ENCODE data around the gene CAMSAP3. TPM values are rescaled to one million over a fixed set of nuclear protein-coding genes. Genes with fewer than 3 reads are reported as not detected.
"Not testable (repeated sequence)": the region's sequence is repeated elsewhere in the genome, so short reads cannot be mapped to it uniquely, and the experiment has no call there.

Gene CAMSAP3
- polyA plus RNA-seq, 1 experiment = not detected

- CTCF ChIA-PET = no interaction called here
- POLR2A ChIA-PET = no interaction called here
- DNase-seq (ENCODE audit: low read depth, low spot score) = no peak
Observed at GRCh38 chr19:7575434-7576040, 20.1 kb upstream of the CAMSAP3 start.

GRCh38 chr19:7577422-7577821 is 18.2 kb upstream of the CAMSAP3 start:
- H3K9me3 ChIP-seq (ENCODE audit: control insufficient read depth, insufficient read depth, low read length); H3K27me3 ChIP-seq (ENCODE audit: control insufficient read depth, insufficient read depth, low read length); POLR2A ChIA-PET; H3K4me3 ChIP-seq (ENCODE audit: low read depth, low read length); DNase-seq (ENCODE audit: low read depth, low spot score); H3K27ac ChIP-seq (ENCODE audit: low read depth, low read length): not testable (repeated sequence)
- CTCF ChIA-PET = interaction anchor here (1.0 to 1.8 kb wide), 2 partner anchors 9 to 103 kb away, joined by 3 to 11 read pairs; partner anchors contain the start of gene TRAPPC5

More at GRCh38 chr19:7575434-7576040, 20.1 kb upstream of the CAMSAP3 start:
- H3K27ac ChIP-seq (ENCODE audit: low read depth, low read length) = no peak overlapping the region
- no peak for TF ChIP-seq CTCF (IDR thresholded peaks at IDR 0.05; ENCODE audit: low read depth, low read length)
- H3K4me3 ChIP-seq (ENCODE audit: low read depth, low read length) = no peak overlapping the region
- peaks cover 2% of the 10 kb centered on the region for H3K27me3 ChIP-seq (ENCODE audit: control insufficient read depth, insufficient read depth, low read length)
- no peaks in the 10 kb centered on the region for H3K9me3 ChIP-seq (ENCODE audit: control insufficient read depth, insufficient read depth, low read length)

GRCh38 chr19:7578127-7578526 is 17.5 kb upstream of the CAMSAP3 start:
- ChIA-PET POLR2A (no interaction called here), CTCF (no interaction called here)
- Histone ChIP-seq H3K27ac (ENCODE audit: low read depth, low read length) (no peak overlapping the region), H3K9me3 (ENCODE audit: control insufficient read depth, insufficient read depth, low read length) (no peaks in the 10 kb centered on the region), H3K27me3 (ENCODE audit: control insufficient read depth, insufficient read depth, low read length) (peaks cover 2% of the 10 kb centered on the region), H3K4me3 (ENCODE audit: low read depth, low read length) (no peak overlapping the region)
- no peak for TF ChIP-seq CTCF (IDR thresholded peaks at IDR 0.05; ENCODE audit: low read depth, low read length)
- no peak for DNase-seq (ENCODE audit: low read depth, low spot score)

GRCh38 chr19:7579182-7579581 is 16.5 kb upstream of the CAMSAP3 start:
- H3K27me3 ChIP-seq (ENCODE audit: control insufficient read depth, insufficient read depth, low read length) = peaks cover 2% of the 10 kb centered on the region
- no peak overlapping the region for H3K27ac ChIP-seq (ENCODE audit: low read depth, low read length)
- no peak overlapping the region for H3K4me3 ChIP-seq (ENCODE audit: low read depth, low read length)
- CTCF ChIA-PET = interaction anchor here (2.8 kb wide), 1 partner anchor 11 kb away, joined by 12 read pairs; no protein-coding TSS in a partner anchor
- TF ChIP-seq CTCF (IDR thresholded peaks at IDR 0.05; ENCODE audit: low read depth, low read length) = no peak
- DNase-seq (ENCODE audit: low read depth, low spot score) = no peak
- H3K9me3 ChIP-seq (ENCODE audit: control insufficient read depth, insufficient read depth, low read length) = no peaks in the 10 kb centered on the region
- POLR2A ChIA-PET = interaction anchor here (0.9 kb wide), 1 partner anchor 11 kb away, joined by 5 read pairs; no protein-coding TSS in a partner anchor

GRCh38 chr19:7582446-7582845 is 13.2 kb upstream of the CAMSAP3 start:
- ChIA-PET CTCF (no interaction called here), POLR2A (no interaction called here)
- no peak for TF ChIP-seq CTCF (IDR thresholded peaks at IDR 0.05; ENCODE audit: low read depth, low read length)
- Histone ChIP-seq H3K27me3 (ENCODE audit: control insufficient read depth, insufficient read depth, low read length) (no peaks in the 10 kb centered on the region), H3K4me3 (ENCODE audit: low read depth, low read length) (no peak overlapping the region), H3K9me3 (ENCODE audit: control insufficient read depth, insufficient read depth, low read length) (no peaks in the 10 kb centered on the region), H3K27ac (ENCODE audit: low read depth, low read length) (no peak overlapping the region)
- no peak for DNase-seq (ENCODE audit: low read depth, low spot score)
